ENCODE data around the gene KAT6B. TPM values are rescaled to one million over a fixed set of nuclear protein-coding genes. Genes with fewer than 3 reads are reported as not detected.

The KAT6B gene
- total and polyA plus RNA-seq, 2 donors (not counting 1 experiment from before 2014, with no cell fraction given): 8.6 to 111 TPM

DNA sequence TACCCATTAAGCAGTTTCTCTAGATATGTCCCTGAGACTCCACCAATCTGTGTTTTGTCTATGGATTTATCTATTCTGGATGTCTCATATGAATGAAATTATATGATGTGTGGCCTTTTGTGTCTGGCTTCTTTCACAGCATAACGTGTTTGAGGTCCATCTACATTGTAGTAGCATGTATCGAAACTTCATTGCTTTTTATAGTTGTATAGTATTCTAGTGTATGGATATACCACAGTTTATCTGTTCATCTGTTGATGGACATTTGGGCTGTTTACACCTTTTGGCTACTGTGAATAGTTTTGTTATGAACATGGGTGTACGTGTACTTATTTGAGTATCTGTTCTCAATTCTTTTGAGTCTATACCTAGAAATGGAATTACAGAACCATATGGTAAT is 9.6 kb downstream of the KAT6B start:
- POLR2A ChIA-PET: no interaction called here
- ATAC-seq (ENCODE audit: low read depth) (no peak), DNase-seq (no peak)
- intact Hi-C loops (cut with micrococcal nuclease): no loop called here
- Histone ChIP-seq H3K4me3 (ENCODE audit: control extremely low read depth in 1 of 5, extremely low read depth in 1 of 5, insufficient read depth in 1 of 5, low read depth in 2 of 5, low read length in 4 of 5) (no peak overlapping the region), H3K79me2 (ENCODE audit: control insufficient read depth, insufficient read depth, low read length) (peaks cover 69% of the 10 kb centered on the region), H4K20me1 (ENCODE audit: control insufficient read depth, insufficient read depth, low read length, poor library complexity, severe bottlenecking) (no peaks in the 10 kb centered on the region), H3K4me2 (replicated peaks; ENCODE audit: low read depth, low read length, poor library complexity, severe bottlenecking) (no peak overlapping the region), H3K4me1 (ENCODE audit: control insufficient read depth in 2 of 2, insufficient read depth in 2 of 2, low read length in 2 of 2) (peaks cover 23 to 27% of the 10 kb centered on the region in 2 donors), H3K36me3 (replicated peaks in 1 of 2; ENCODE audit: control extremely low read depth in 1 of 2, control insufficient read depth in 1 of 2, extremely low read depth in 1 of 2, insufficient read depth in 2 of 2, low read length in 1 of 2) (peaks cover 0 to 2% of the 10 kb centered on the region in 2 experiments), H3K9me3 (ENCODE audit: control extremely low read depth in 1 of 3, control insufficient read depth in 2 of 3, insufficient read depth in 1 of 3, low read length in 2 of 3) (no peaks in the 10 kb centered on the region), H3K27ac (ENCODE audit: low read length in 2 of 2) (no peak overlapping the region), H3K27me3 (replicated peaks in 1 of 4; ENCODE audit: control extremely low read depth in 1 of 4, control insufficient read depth in 3 of 4, insufficient read depth in 4 of 4, low read length in 3 of 4) (no peaks in the 10 kb centered on the region), H2AFZ (ENCODE audit: insufficient read depth, low read depth, low read length, poor library complexity, severe bottlenecking) (no peak overlapping the region), H3K9ac (ENCODE audit: low read length) (no peak overlapping the region)
- no peaks in the 10 kb centered on the region for H3K27me3 Mint-ChIP-seq
- H3K27ac Mint-ChIP-seq: no peak overlapping the region
- CTCF ChIA-PET: no interaction called here
- H3K4me1 Mint-ChIP-seq: peaks cover 46% of the 10 kb centered on the region
- H3K4me3 Mint-ChIP-seq: peak overlapping the region; percentile 45
- no peaks in the 10 kb centered on the region for H3K9me3 Mint-ChIP-seq (ENCODE audit: insufficient read depth)
- TF ChIP-seq, protein P1, sequence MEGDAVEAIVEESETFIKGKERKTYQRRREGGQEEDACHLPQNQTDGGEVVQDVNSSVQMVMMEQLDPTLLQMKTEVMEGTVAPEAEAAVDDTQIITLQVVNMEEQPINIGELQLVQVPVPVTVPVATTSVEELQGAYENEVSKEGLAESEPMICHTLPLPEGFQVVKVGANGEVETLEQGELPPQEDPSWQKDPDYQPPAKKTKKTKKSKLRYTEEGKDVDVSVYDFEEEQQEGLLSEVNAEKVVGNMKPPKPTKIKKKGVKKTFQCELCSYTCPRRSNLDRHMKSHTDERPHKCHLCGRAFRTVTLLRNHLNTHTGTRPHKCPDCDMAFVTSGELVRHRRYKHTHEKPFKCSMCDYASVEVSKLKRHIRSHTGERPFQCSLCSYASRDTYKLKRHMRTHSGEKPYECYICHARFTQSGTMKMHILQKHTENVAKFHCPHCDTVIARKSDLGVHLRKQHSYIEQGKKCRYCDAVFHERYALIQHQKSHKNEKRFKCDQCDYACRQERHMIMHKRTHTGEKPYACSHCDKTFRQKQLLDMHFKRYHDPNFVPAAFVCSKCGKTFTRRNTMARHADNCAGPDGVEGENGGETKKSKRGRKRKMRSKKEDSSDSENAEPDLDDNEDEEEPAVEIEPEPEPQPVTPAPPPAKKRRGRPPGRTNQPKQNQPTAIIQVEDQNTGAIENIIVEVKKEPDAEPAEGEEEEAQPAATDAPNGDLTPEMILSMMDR (IDR thresholded peaks at IDR 0.05): no peak
- TF ChIP-seq EZH2 (IDR thresholded peaks at IDR 0.05; ENCODE audit: borderline replicate concordance, insufficient read depth, low read depth, low read length, poor library complexity, severe bottlenecking): no peak
- WGBS (ENCODE audit: insufficient coverage): 100% methylated on average over 1 of the region's 3 CpGs

DNA sequence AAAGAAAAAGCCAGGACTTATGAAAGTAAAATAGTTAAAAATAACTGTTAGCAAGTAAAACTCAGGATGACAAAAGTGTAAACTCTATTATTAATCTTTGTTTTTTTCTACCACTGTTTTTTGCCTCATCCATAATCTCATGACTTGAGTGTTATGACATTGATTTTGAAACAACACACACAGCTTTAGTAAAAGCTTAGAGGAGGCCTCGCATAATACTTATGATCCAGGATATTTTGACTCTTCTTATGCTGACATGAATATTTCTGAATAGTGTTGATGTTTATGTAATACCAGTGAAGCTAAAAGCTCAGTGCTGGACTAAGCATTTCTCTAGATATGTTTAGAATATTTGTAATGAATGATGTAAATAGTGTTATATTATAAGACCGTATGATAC is 10.5 kb downstream of the KAT6B start:
- H3K4me1 ChIP-seq (ENCODE audit: control insufficient read depth in 2 of 2, insufficient read depth in 2 of 2, low read length in 2 of 2): peaks cover 18 to 19% of the 10 kb centered on the region in 2 donors
- Mint-ChIP-seq H3K27ac (no peak overlapping the region), H3K27me3 (no peaks in the 10 kb centered on the region), H3K9me3 (ENCODE audit: insufficient read depth) (no peaks in the 10 kb centered on the region), H3K4me1 (peaks cover 41% of the 10 kb centered on the region), H3K4me3 (no peak overlapping the region)
- no peak overlapping the region for H3K9ac ChIP-seq (ENCODE audit: low read length)
- peaks cover 71% of the 10 kb centered on the region for H3K79me2 ChIP-seq (ENCODE audit: control insufficient read depth, insufficient read depth, low read length)
- POLR2A ChIA-PET: interaction anchor here (1.0 kb wide), 1 partner anchor 252 kb away, joined by 6 read pairs; no protein-coding TSS in a partner anchor
- no peaks in the 10 kb centered on the region for H3K9me3 ChIP-seq (ENCODE audit: control extremely low read depth in 1 of 3, control insufficient read depth in 2 of 3, insufficient read depth in 1 of 3, low read length in 2 of 3)
- CTCF ChIA-PET: no interaction called here
- no peak overlapping the region for H3K4me3 ChIP-seq (ENCODE audit: control extremely low read depth in 1 of 5, extremely low read depth in 1 of 5, insufficient read depth in 1 of 5, low read depth in 2 of 5, low read length in 4 of 5)
- H3K4me2 ChIP-seq (replicated peaks; ENCODE audit: low read depth, low read length, poor library complexity, severe bottlenecking): no peak overlapping the region
- H4K20me1 ChIP-seq (ENCODE audit: control insufficient read depth, insufficient read depth, low read length, poor library complexity, severe bottlenecking): no peaks in the 10 kb centered on the region
- no CpG with 5 or more reads among the region's 2 CpGs for WGBS (ENCODE audit: insufficient coverage)
- TF ChIP-seq, protein P1 (IDR thresholded peaks at IDR 0.05): no peak
- TF ChIP-seq EZH2 (IDR thresholded peaks at IDR 0.05; ENCODE audit: borderline replicate concordance, insufficient read depth, low read depth, low read length, poor library complexity, severe bottlenecking): no peak
- ATAC-seq (ENCODE audit: low read depth) (no peak), DNase-seq (no peak)
- no peak overlapping the region for H3K27ac ChIP-seq (ENCODE audit: low read length in 2 of 2)
- H3K36me3 ChIP-seq (replicated peaks in 1 of 2; ENCODE audit: control extremely low read depth in 1 of 2, control insufficient read depth in 1 of 2, extremely low read depth in 1 of 2, insufficient read depth in 2 of 2, low read length in 1 of 2): peaks cover 0 to 2% of the 10 kb centered on the region in 2 experiments
- no peaks in the 10 kb centered on the region for H3K27me3 ChIP-seq (replicated peaks in 1 of 4; ENCODE audit: control extremely low read depth in 1 of 4, control insufficient read depth in 3 of 4, insufficient read depth in 4 of 4, low read length in 3 of 4)
- intact Hi-C loops (cut with micrococcal nuclease): no loop called here
- H2AFZ ChIP-seq (ENCODE audit: insufficient read depth, low read depth, low read length, poor library complexity, severe bottlenecking): no peak overlapping the region
